SK-N-SH treated with all-trans-retinoic acid at 6 μM for 48 hours (cell line): ENCODE measurements around the gene AK6.

Experiments used
- ATAC-seq: fragments of 200-7000 bp; cut with Tn5 transposase; 3 replicates; pipeline ENCODE4 v1.9.1; 2020; ENCODE audit warnings: mild to moderate bottlenecking, moderate library complexity
- CREB5 ChIP-seq: fragments of 250-450 bp; sonication (Bioruptor Pico); IDR thresholded peaks from 2 replicates; pipeline ENCODE4 v1.5.1; 2020; ENCODE audit warnings: low read depth, mild to moderate bottlenecking, moderate library complexity
- CSDC2 ChIP-seq: fragments of 250-450 bp; sonication (Bioruptor Pico); IDR thresholded peaks from 2 replicates; pipeline ENCODE4 v1.5.0; 2020; ENCODE audit warnings: mild to moderate bottlenecking, moderate library complexity
- ESRRG ChIP-seq: fragments of 250-450 bp; sonication (Bioruptor Pico); IDR thresholded peaks from 2 replicates; pipeline ENCODE4 v1.6.1; 2021; ENCODE audit warnings: mild to moderate bottlenecking
- ISL1 ChIP-seq: fragments of 250-450 bp; sonication (Bioruptor Pico); IDR thresholded peaks from 2 replicates; pipeline ENCODE4 v2.1.2; 2022; ENCODE audit warnings: mild to moderate bottlenecking, moderate library complexity
- OSR1 ChIP-seq: fragments of 250-450 bp; sonication (Bioruptor Pico); IDR thresholded peaks from 2 replicates; pipeline ENCODE4 v1.8.0; 2022; ENCODE audit warnings: moderate library complexity, mild to moderate bottlenecking, inconsistent platforms
- PPARA ChIP-seq: fragments of 250-450 bp; sonication (Bioruptor Pico); IDR thresholded peaks from 2 replicates; pipeline ENCODE4 v1.5.0; 2020; ENCODE audit warnings: mild to moderate bottlenecking, borderline replicate concordance
- RARB ChIP-seq: fragments of 250-450 bp; sonication (Bioruptor Pico); IDR thresholded peaks from 2 replicates; pipeline ENCODE4 v1.8.0; 2021; ENCODE audit warnings: mild to moderate bottlenecking, moderate library complexity
- TCF4 ChIP-seq: fragments of 250-450 bp; sonication (Bioruptor Pico); IDR thresholded peaks from 2 replicates; pipeline ENCODE4 v1.8.0; 2021; ENCODE audit warnings: mild to moderate bottlenecking, moderate library complexity, borderline replicate concordance
- TSHZ2 ChIP-seq: fragments of 250-450 bp; sonication (Bioruptor Pico); IDR thresholded peaks from 2 replicates; pipeline ENCODE4 v1.5.0; 2020; ENCODE audit warnings: mild to moderate bottlenecking, moderate library complexity
- ZC3H10 ChIP-seq: fragments of 250-450 bp; sonication (Bioruptor Pico); IDR thresholded peaks from 2 replicates; pipeline ENCODE4 v1.5.1; 2021; ENCODE audit warnings: mild to moderate bottlenecking, moderate library complexity
- ZFP3 ChIP-seq: fragments of 250-450 bp; sonication (Bioruptor Pico); IDR thresholded peaks from 2 replicates; pipeline ENCODE4 v1.5.0; 2020; ENCODE audit warnings: mild to moderate bottlenecking, moderate library complexity
- ZFP30 ChIP-seq: fragments of 450-650 bp; formaldehyde crosslinking; IDR thresholded peaks from 2 replicates; pipeline ENCODE4 v1.5.0; 2022; ENCODE audit warnings: mild to moderate bottlenecking, moderate library complexity
- ZNF565 ChIP-seq: fragments of 450-650 bp; formaldehyde crosslinking; conservative IDR thresholded peaks from 2 replicates; pipeline ENCODE4 v1.5.0; 2020; ENCODE audit warnings: low read depth, mild to moderate bottlenecking, moderate library complexity
- ZNF70 ChIP-seq: fragments of 450-650 bp; formaldehyde crosslinking; IDR thresholded peaks from 2 replicates; pipeline ENCODE4 v1.5.0; 2020; ENCODE audit warnings: mild to moderate bottlenecking, moderate library complexity
- ZNF8 ChIP-seq: fragments of 450-650 bp; formaldehyde crosslinking; IDR thresholded peaks from 2 replicates; pipeline ENCODE4 v1.5.0; 2020; ENCODE audit warnings: mild to moderate bottlenecking, moderate library complexity
- TF ChIP-seq, protein P1 (sequence below): fragments of 250-450 bp; sonication (Bioruptor Pico); IDR thresholded peaks from 2 replicates; pipeline ENCODE4 v1.8.0; 2021; ENCODE audit warnings: low read depth, mild to moderate bottlenecking, moderate library complexity, borderline replicate concordance
- TF ChIP-seq, protein P2 (sequence below): fragments of 250-450 bp; sonication (Bioruptor Pico); IDR thresholded peaks from 2 replicates; pipeline ENCODE4 v1.5.1; 2021; ENCODE audit warnings: mild to moderate bottlenecking, moderate library complexity

Gene AK6

DNA sequence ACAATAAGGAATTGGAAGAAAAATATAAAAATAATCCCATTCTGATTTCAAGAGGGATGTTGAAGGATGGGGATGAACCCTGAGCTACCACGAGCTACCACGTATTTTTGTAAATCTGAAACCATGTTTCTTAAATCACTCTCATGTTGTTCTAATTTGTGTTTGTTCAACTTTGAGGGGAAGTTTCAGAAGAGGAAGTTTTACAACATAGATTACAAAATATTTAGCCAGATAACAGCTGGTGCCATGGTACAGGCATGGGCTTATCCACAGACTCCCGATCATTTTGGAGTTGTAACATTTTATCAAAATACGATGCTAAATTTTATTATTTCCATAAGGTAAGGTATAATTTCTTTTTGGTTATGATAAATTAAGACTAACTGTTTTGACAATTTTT lies 51.9 kb downstream of the AK6 start:
- ATAC-seq: no peak
- TF ChIP-seq, protein P1, sequence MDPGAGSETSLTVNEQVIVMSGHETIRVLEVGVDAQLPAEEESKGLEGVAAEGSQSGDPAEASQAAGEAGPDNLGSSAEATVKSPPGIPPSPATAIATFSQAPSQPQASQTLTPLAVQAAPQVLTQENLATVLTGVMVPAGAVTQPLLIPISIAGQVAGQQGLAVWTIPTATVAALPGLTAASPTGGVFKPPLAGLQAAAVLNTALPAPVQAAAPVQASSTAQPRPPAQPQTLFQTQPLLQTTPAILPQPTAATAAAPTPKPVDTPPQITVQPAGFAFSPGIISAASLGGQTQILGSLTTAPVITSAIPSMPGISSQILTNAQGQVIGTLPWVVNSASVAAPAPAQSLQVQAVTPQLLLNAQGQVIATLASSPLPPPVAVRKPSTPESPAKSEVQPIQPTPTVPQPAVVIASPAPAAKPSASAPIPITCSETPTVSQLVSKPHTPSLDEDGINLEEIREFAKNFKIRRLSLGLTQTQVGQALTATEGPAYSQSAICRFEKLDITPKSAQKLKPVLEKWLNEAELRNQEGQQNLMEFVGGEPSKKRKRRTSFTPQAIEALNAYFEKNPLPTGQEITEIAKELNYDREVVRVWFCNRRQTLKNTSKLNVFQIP (CRISPR knock-in tag): no peak
- TF ChIP-seq ZFP30 (CRISPR knock-in tag) (no peak), ZFP3 (no peak), ZNF70 (CRISPR knock-in tag) (no peak), TSHZ2 (CRISPR knock-in tag) (no peak), RARB (no peak)

DNA sequence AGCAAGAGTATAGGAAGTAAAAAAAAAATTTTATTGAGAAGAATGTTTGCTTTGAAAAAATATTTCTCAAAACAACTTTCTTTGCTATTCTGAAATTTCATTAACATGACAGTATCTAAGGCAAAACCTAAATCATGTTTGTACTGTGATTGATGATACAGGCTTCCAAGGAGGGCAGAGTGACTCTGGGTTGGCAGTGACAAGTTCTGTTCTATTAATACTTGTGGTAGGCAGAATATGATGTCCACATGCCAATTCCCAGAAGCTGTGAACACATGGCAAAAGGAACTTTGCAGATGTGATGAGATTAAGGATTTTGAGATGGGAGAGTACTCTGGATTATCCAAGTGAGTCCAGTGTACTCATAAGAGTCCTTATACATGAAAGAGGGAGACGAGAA lies 53.3 kb downstream of the AK6 start:
- ATAC-seq: no peak
- TF ChIP-seq TSHZ2 (CRISPR knock-in tag) (no peak), ZFP3 (no peak), TCF4 (no peak), ESRRG (CRISPR knock-in tag) (no peak), ISL1 (CRISPR knock-in tag) (no peak), ZNF8 (no peak), ZFP30 (CRISPR knock-in tag) (no peak)

DNA sequence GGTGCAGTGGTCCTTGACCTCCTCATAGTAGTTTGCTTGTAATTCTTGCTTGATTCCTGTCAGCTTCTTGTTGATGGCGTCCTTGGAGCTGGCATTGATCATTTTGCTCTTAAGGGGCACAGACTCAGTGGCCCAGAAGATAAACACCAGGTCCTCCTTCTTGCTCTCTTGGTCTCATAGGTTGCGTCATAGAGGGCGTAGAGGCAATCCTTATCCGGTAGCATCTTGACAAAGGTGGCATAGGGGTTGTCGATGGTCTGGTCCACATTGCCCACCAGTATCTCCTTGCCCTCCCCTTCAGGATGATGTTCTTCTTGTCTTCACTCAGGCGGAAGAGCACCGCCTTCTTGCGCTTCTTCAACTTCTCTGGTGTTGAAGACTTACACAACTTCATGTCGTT lies 55.9 kb downstream of the AK6 start:
- no peak for ATAC-seq
- TF ChIP-seq TSHZ2 (CRISPR knock-in tag): no peak
- TF ChIP-seq OSR1 (CRISPR knock-in tag): no peak
- TF ChIP-seq ISL1 (CRISPR knock-in tag): no peak
- TF ChIP-seq ZC3H10 (CRISPR knock-in tag): no peak
- TF ChIP-seq ESRRG (CRISPR knock-in tag): no peak

DNA sequence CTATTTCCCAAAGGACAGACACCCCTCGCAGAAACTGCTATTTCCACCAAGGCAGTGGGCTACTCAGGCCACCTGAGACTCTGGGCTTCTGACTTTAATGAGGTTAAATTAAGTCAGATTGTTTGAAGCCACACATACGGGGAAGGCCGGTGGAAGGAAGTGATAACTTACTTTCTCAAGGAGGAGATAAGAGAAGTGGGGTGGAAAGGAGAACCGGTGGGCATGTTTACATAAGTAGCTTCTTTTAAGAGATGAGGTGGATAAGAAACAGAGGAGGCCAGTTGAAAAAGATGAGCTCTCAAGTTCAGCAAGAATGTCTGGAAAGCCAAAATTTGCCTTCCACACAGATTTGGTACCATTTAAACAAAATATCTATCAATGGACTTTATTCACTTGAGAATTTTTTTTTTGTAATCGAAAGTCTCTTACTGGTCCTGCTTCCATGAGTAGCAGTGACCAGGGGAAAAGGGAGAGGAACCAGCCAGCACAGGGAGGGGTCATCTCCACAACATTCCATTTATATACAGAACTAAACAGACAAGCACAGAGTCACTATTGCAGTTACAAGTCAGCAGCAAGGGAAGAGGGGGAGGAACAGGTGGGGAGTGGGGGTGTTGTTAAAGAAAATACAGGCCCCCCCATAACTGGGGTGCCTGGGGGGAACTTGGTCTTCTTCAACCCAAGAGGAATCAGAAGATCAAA lies 56.7 kb downstream of the AK6 start:
- no peak for ATAC-seq
- TF ChIP-seq ZC3H10 (CRISPR knock-in tag) (no peak), ESRRG (CRISPR knock-in tag) (no peak)

- TF ChIP-seq ZNF70 (CRISPR knock-in tag) (no peak), ZNF565 (CRISPR knock-in tag) (no peak), CSDC2 (no peak), PPARA (CRISPR knock-in tag) (no peak), OSR1 (CRISPR knock-in tag) (no peak), ISL1 (CRISPR knock-in tag) (no peak), RARB (no peak), ZC3H10 (CRISPR knock-in tag) (no peak), CREB5 (no peak)
- TF ChIP-seq, protein P2, sequence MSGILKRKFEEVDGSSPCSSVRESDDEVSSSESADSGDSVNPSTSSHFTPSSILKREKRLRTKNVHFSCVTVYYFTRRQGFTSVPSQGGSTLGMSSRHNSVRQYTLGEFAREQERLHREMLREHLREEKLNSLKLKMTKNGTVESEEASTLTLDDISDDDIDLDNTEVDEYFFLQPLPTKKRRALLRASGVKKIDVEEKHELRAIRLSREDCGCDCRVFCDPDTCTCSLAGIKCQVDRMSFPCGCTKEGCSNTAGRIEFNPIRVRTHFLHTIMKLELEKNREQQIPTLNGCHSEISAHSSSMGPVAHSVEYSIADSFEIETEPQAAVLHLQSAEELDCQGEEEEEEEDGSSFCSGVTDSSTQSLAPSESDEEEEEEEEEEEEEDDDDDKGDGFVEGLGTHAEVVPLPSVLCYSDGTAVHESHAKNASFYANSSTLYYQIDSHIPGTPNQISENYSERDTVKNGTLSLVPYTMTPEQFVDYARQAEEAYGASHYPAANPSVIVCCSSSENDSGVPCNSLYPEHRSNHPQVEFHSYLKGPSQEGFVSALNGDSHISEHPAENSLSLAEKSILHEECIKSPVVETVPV (CRISPR knock-in tag): no peak
- TF ChIP-seq, protein P1 (CRISPR knock-in tag): no peak
- TF ChIP-seq, all 23 proteins: peak for 0
- ATAC-seq: no peak
These were observed 59.9 kb downstream of the AK6 start for GRCh38 chr5:69309380-69309779.
